WTC11 (cell line): Measurements from ENCODE around the gene OPCML. TPM values are rescaled to one million over a fixed set of nuclear protein-coding genes. Genes with fewer than 3 reads are reported as not detected.

Experiments
- ATAC-seq: fragments of 200-7000 bp; cut with Tn5 transposase; 2 replicates; pipeline ENCODE4 v1.10.0; 2021; ENCODE audit warnings: mild to moderate bottlenecking, moderate library complexity
- CTCF ChIA-PET: fragments of 300-600 bp; sonication (Branson Sonifier 250); formaldehyde crosslinking; loops from one replicate; lab custom pipeline; 2021; ENCODE audit warnings: antibody characterized with exemption; lab: Charles Lee
- POLR2A ChIA-PET: fragments of 350-600 bp; sonication (Branson Sonifier 250); formaldehyde crosslinking; loops from one replicate; lab custom pipeline; 2021; ENCODE audit warnings: antibody characterized with exemption; lab: Charles Lee
- DNase-seq: peaks from one replicate; pipeline ENCODE4 v3.0.0; 2021; ENCODE audit warnings: low spot score
- H3K27ac Mint-ChIP-seq: 2 replicates; pipeline ENCODE4 v1.8.0; 2021; ENCODE audit warnings: mixed read lengths
- H3K27me3 Mint-ChIP-seq: 2 replicates; pipeline ENCODE4 v1.8.0; 2021; ENCODE audit warnings: low read depth, mild to moderate bottlenecking, moderate library complexity, mixed read lengths
- H3K36me3 Mint-ChIP-seq: 2 replicates; pipeline ENCODE4 v1.8.0; 2021; ENCODE audit warnings: mixed read lengths
- H3K4me1 Mint-ChIP-seq: 2 replicates; pipeline ENCODE4 v1.8.0; 2022; ENCODE audit warnings: mixed read lengths
- H3K4me3 Mint-ChIP-seq: 2 replicates; pipeline ENCODE4 v1.8.0; 2021; ENCODE audit warnings: mild to moderate bottlenecking, moderate library complexity, mixed read lengths
- H3K9me3 Mint-ChIP-seq: 2 replicates; pipeline ENCODE4 v1.8.0; 2021; ENCODE audit warnings: mixed read lengths
- ARID4B ChIP-seq: sonication (generic); formaldehyde crosslinking; IDR thresholded peaks from 2 replicates; pipeline ENCODE4 v1.8.0; 2023; ENCODE audit warnings: missing genetic modification reagents, mild to moderate bottlenecking, borderline replicate concordance
- CREB1 ChIP-seq: sonication (generic); formaldehyde crosslinking; IDR thresholded peaks from 2 replicates; pipeline ENCODE4 v1.8.0; 2023; ENCODE audit warnings: mild to moderate bottlenecking, missing genetic modification reagents
- CREM ChIP-seq: sonication (generic); formaldehyde crosslinking; IDR thresholded peaks from 2 replicates; pipeline ENCODE4 v1.8.1; 2022; ENCODE audit warnings: mild to moderate bottlenecking, missing genetic modification reagents, moderate library complexity
- E2F1 ChIP-seq: sonication (generic); formaldehyde crosslinking; IDR thresholded peaks from 2 replicates; pipeline ENCODE4 v1.8.0; 2022; ENCODE audit warnings: mild to moderate bottlenecking, missing genetic modification reagents
- E2F5 ChIP-seq: sonication (generic); formaldehyde crosslinking; IDR thresholded peaks from 2 replicates; pipeline ENCODE4 v1.8.1; 2022; ENCODE audit warnings: mild to moderate bottlenecking, moderate library complexity, missing genetic modification reagents
- ELF4 ChIP-seq: sonication (generic); formaldehyde crosslinking; IDR thresholded peaks from 2 replicates; pipeline ENCODE4 v1.8.1; 2022; ENCODE audit warnings: low read depth, mild to moderate bottlenecking, moderate library complexity, missing genetic modification reagents
- ESRRA ChIP-seq: sonication (generic); formaldehyde crosslinking; IDR thresholded peaks from 2 replicates; pipeline ENCODE4 v1.8.1; 2022; ENCODE audit warnings: mild to moderate bottlenecking, missing genetic modification reagents, borderline replicate concordance
- FOXJ3 ChIP-seq: sonication (generic); formaldehyde crosslinking; IDR thresholded peaks from 2 replicates; pipeline ENCODE4 v1.9.0; 2021; ENCODE audit warnings: missing genetic modification reagents, mild to moderate bottlenecking, borderline replicate concordance
- HMGXB4 ChIP-seq: sonication (generic); formaldehyde crosslinking; IDR thresholded peaks from 2 replicates; pipeline ENCODE4 v1.8.1; 2023; ENCODE audit warnings: mild to moderate bottlenecking, moderate library complexity, missing genetic modification reagents
- JAZF1 ChIP-seq: fragments of 250-450 bp; sonication (Bioruptor Pico); IDR thresholded peaks from 2 replicates; pipeline ENCODE4 v1.9.0; 2021; ENCODE audit warnings: moderate library complexity, mild to moderate bottlenecking, inconsistent platforms
- NFE2L1 ChIP-seq: sonication (generic); formaldehyde crosslinking; IDR thresholded peaks from 2 replicates; pipeline ENCODE4 v1.8.1; 2023; ENCODE audit warnings: missing genetic modification reagents
- NFYB ChIP-seq: sonication (generic); formaldehyde crosslinking; conservative IDR thresholded peaks from 2 replicates; pipeline ENCODE4 v1.8.0; 2022; ENCODE audit warnings: low read depth, missing genetic modification reagents
- NR1H2 ChIP-seq: sonication (generic); formaldehyde crosslinking; IDR thresholded peaks from 2 replicates; pipeline ENCODE4 v1.9.0; 2021; ENCODE audit warnings: mild to moderate bottlenecking, moderate library complexity, missing genetic modification reagents
- STAT6 ChIP-seq: sonication (generic); formaldehyde crosslinking; conservative IDR thresholded peaks from 2 replicates; pipeline ENCODE4 v1.8.1; 2023; ENCODE audit warnings: mild to moderate bottlenecking, low read depth, missing genetic modification reagents, moderate library complexity
- TCF7 ChIP-seq: sonication (generic); formaldehyde crosslinking; IDR thresholded peaks from 2 replicates; pipeline ENCODE4 v1.8.0; 2022; ENCODE audit warnings: mild to moderate bottlenecking, low read depth, missing genetic modification reagents, moderate library complexity
- TEAD1 ChIP-seq: sonication (generic); formaldehyde crosslinking; IDR thresholded peaks from 2 replicates; pipeline ENCODE4 v1.8.0; 2022; ENCODE audit warnings: mild to moderate bottlenecking, missing genetic modification reagents
- TP53 ChIP-seq: sonication (generic); formaldehyde crosslinking; IDR thresholded peaks from 2 replicates; pipeline ENCODE4 v1.8.1; 2023; ENCODE audit warnings: mild to moderate bottlenecking, missing genetic modification reagents
- USF2 ChIP-seq: sonication (generic); formaldehyde crosslinking; IDR thresholded peaks from 2 replicates; pipeline ENCODE4 v1.8.1; 2023; ENCODE audit warnings: mild to moderate bottlenecking, missing genetic modification reagents, moderate library complexity
- ZBTB21 ChIP-seq: sonication (generic); formaldehyde crosslinking; IDR thresholded peaks from 2 replicates; pipeline ENCODE4 v1.8.1; 2023; ENCODE audit warnings: mild to moderate bottlenecking, missing genetic modification reagents, borderline replicate concordance
- ZNF232 ChIP-seq: sonication (generic); formaldehyde crosslinking; IDR thresholded peaks from 2 replicates; pipeline ENCODE4 v1.8.0; 2022; ENCODE audit warnings: mild to moderate bottlenecking, missing genetic modification reagents
- ZSCAN18 ChIP-seq: fragments of 250-450 bp; sonication (Bioruptor Pico); IDR thresholded peaks from 2 replicates; pipeline ENCODE4 v2.1.2; 2022; ENCODE audit warnings: mild to moderate bottlenecking, moderate library complexity
- total RNA-seq: library from RNA; stranded (reverse); gene quantifications from 3 replicates; pipeline ENCODE4 v1.2.3, GENCODE V29; 2021

OPCML gene
- total RNA-seq, 1 experiment from 2014 or later, result 1.5 TPM

- TF ChIP-seq E2F5, result no peak
- TF ChIP-seq NFE2L1 (CRISPR knock-in tag), result no peak
- no peak for TF ChIP-seq USF2
Observed at GRCh38 chr11:133383689-133384088, 148.6 kb downstream of the OPCML start (continued).

- H3K27me3 Mint-ChIP-seq, result no peaks in the 10 kb centered on the region; the same call in 1 of the 2 replicates
- H3K9me3 Mint-ChIP-seq, result no peaks in the 10 kb centered on the region
- TF ChIP-seq ZSCAN18 (CRISPR knock-in tag) (no peak), NR1H2 (CRISPR knock-in tag) (no peak), NFE2L1 (CRISPR knock-in tag) (no peak), JAZF1 (no peak), TCF7 (CRISPR knock-in tag) (no peak), ZBTB21 (no peak), CREB1 (CRISPR knock-in tag) (no peak), TEAD1 (CRISPR knock-in tag) (no peak), ZNF232 (CRISPR knock-in tag) (no peak), HMGXB4 (CRISPR knock-in tag) (no peak), NFYB (no peak), ARID4B (CRISPR knock-in tag) (no peak), FOXJ3 (no peak), E2F1 (CRISPR knock-in tag) (no peak), E2F5 (no peak), TP53 (CRISPR knock-in tag) (no peak), ELF4 (no peak), CREM (CRISPR knock-in tag) (no peak), ESRRA (CRISPR knock-in tag) (no peak), STAT6 (no peak)
- POLR2A ChIA-PET, result no interaction called here
- CTCF ChIA-PET, result interaction anchor here (1.8 kb wide), 1 partner anchor 248 kb away, joined by 3 read pairs; no protein-coding TSS in a partner anchor
- ATAC-seq, result no peak
- no peak overlapping the region for H3K27ac Mint-ChIP-seq
- H3K36me3 Mint-ChIP-seq, result no peaks in the 10 kb centered on the region
- no peak overlapping the region for H3K4me3 Mint-ChIP-seq
- DNase-seq, result no peak
- H3K4me1 Mint-ChIP-seq, result peaks cover 12% of the 10 kb centered on the region
Observed at GRCh38 chr11:133383201-133383600, 149.1 kb downstream of the OPCML start.
